Femur (tissue), 1 donor: ENCODE measurements around the gene CFHR3.
A peak's percentile ranks its signal among the peaks of the same experiment; 100 is the strongest.
"Not testable (repeated sequence)": the region's sequence is repeated elsewhere in the genome, so short reads cannot be mapped to it uniquely, and the experiment has no call there.

ENCODE experiments used
- DNase-seq: peaks from one replicate; pipeline ENCODE4 v3.0.0-alpha.2; 2017

The CFHR3 gene

DNA sequence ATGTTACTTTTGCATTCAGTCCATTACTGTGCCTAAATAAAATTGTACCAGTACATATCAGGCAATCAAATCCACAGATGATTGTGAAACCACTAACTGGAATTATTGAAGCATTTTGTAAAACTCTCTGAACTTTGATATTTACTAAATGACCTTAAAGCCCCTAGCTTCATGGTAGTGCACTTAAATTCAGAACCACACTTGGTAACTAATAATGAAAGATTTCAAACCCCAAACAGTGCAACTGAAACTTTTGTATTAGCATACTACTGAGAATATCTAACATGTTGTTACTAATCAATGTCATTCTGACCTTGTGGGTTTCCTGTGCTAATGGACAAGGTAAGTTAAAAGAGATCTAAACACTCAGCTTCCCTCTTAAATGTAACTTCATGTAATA lies at the start of gene CFHR3:
Gene CFHR3, plus strand, starts transcription at position 238 of the 400 bp plus-strand sequence. Its CDS starts 47 bp downstream, at position 285.
- no peak for DNase-seq

GRCh38 chr1:196732526-196732925 lies 42.1 kb upstream of the CFHR3 start:
- DNase-seq = no peak

DNA sequence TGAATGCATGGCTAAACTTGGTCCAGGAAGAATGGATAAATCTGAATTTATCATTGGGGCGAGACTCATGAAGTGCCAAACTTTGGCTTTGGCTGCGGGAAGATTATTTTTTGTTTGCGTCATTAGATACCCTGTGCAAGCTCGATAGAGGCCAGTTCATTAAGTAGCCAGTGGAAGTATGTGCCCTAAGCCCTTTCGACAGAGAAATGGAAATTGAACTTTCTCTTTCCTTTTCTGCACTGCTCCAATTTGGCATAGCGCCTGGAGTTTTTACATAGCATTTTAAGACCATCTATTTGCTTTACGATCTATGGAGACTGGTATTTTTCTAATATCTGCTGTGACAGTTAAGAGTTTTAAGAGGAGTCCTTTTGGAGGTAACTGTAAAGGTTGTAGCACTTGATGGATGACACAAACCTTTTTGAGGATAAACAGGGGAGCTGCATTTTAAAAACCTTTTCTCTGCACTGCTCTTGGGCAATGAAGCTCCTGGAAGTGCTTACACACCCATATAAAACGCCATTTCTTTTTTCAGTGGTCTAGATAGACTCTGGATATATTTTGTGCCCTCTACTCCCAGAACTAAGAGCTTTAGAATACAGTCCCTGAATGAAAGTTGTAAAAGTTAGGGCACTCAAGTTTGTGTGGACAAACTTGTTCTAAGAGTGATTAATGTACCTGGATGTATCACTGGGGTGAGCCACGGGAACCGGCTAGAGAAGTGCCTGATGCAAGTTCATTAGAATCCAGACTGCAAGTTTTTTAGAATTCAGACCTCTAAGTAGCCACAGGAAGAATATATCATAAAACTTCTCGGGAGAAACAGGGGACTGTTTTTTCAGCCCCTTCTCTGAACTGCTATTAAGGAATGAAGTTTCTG lies 41.3 kb upstream of the CFHR3 start:
- DNase-seq = no peak

DNA sequence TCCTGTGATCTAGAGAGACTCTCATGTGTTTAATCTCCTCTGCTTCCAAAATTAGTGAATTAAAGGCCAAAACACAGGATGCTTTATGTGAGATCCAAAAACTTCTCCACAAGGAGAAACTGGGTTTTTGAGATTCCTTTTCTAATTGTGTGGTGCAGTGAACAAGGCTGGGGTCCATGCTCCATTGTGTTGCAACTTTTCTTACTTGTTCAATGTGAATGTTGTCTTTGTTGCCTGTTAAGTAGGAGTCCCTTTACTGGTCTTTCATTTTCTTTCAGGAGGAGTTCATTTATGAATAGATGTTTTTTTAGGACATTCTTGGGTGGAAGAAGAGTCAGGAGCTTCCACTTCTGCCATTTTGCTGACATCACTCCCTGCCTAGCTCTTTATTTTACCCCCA lies 40.6 kb upstream of the CFHR3 start:
- DNase-seq = no peak

GRCh38 chr1:196734460-196734859 lies 40.2 kb upstream of the CFHR3 start:
- DNase-seq = no peak

GRCh38 chr1:196738730-196739129 lies 35.9 kb upstream of the CFHR3 start:
- no peak for DNase-seq

DNA sequence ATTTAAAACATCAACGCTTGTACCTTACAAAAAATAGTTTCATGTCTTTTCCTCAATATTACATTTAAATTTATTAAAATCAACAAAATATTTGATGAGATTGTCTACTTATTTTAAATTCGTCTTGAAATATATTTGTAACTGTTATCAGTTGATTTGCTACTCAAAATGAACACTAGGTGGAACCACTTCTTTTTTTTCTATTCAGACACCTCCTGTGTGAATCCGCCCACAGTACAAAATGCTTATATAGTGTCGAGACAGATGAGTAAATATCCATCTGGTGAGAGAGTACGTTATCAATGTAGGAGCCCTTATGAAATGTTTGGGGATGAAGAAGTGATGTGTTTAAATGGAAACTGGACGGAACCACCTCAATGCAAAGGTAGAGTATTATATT lies 31.4 kb upstream of the CFHR3 start:
- DNase-seq = not testable (repeated sequence)

GRCh38 chr1:196765019-196765740 lies 9.5 kb upstream of the CFHR3 start:
- DNase-seq = not testable (repeated sequence)

DNA sequence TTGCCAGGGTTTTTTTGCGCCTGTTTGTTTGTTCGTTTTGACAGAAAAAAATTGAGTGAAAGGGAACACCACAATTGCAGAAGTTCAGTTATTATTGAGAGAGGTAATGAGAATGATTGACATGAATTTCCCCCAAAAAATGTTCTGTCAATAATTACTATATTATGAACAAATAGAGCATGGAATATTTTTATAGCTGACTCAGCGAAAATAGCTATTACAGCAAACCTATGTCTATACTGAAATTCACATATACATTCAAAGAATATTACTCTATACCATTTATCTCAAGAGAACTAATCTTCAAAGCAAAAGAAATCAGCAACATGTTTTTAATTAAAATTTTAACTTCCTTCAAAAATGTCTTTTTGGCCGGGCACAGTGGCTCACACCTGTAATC lies 4.8 kb upstream of the CFHR3 start:
- DNase-seq = not testable (repeated sequence)

GRCh38 chr1:196773713-196774112 lies 927 bp upstream of the CFHR3 start:
- no peak for DNase-seq

GRCh38 chr1:196774175-196774574 lies 465 bp upstream of the CFHR3 start:
- peak; percentile 25 for DNase-seq

DNA sequence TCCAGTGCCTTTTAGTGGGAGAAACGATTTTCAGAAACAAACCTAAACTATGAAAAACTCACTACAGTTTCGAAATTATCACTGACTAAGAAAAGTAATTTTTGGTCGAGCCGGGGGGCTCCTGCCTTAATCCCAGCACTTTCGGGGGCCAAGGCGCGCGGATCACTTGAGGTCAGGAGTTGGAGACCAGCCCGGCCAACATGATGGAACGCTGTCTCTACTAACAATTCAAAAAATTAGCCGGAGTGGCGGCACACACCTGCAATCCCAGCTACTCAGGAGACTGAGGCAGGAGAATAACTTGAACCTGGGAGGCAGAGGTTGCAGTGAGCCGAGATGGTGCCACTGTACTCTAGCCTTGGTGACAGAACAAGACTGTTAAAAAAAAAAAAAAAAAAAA lies 3.0 kb downstream of the CFHR3 start:
- DNase-seq = no peak

- no peak for DNase-seq
These were observed 4.5 kb downstream of the CFHR3 start for GRCh38 chr1:196779093-196779492.

DNA sequence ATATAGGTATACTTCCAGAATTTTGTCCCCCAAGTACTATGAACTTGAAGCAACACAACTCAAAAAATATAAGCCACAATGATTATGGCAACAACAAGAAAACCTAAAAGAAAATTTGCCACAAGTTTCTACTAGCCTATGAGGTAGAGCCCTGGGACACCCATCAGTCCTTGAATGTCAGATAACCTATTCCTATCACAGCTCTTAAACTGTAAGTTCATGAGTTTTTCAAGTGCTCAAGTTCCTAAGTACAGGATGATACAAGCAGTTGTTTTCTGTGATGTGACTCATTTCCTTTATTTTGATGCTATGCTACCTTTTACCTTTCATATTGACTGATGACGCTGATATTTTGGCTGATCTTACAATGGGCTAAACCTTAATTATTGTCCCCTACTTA lies 16.6 kb downstream of the CFHR3 start:
- not testable (repeated sequence) for DNase-seq

DNA sequence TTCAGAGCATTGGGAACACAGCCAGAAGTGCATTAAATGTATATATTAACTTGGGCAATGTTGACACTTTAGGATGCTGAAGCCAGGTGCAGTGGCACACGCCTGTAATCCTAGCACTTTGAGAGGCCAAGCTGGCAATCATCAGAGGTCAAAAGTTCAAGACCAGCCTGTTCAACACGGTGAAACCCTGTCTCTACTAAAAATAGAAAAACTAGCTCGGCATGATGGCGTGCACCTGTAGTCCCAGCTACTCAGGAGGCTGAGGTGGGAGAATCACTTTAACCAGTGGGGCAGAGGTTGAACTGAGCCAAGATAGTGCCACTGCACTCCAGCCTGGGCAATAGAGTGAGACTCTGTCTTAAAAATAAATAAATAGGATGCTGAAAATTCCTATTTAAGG lies 19.5 kb downstream of the CFHR3 start:
- not testable (repeated sequence) for DNase-seq

- DNase-seq = no peak
These were observed 23.3 kb downstream of the CFHR3 start for GRCh38 chr1:196797891-196798290.

DNA sequence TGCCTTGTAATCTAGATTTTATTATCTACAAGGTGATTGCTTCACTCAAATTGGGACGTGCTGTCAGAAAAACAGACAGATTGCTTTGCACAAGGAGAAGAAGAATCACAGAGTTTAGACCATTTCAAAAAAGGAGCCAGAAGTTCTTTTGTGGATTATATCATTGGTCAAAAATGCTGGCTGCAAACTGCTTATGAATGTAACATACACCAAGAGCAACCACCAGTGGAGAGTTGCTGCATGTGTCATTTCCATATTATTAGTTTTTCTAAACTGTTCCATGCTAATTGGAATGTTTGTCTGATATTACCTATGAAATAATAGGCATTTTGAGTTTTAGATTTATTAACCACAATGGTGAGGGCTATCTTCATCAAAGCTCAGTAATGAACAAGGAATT lies 27.3 kb downstream of the CFHR3 start:
- DNase-seq = not testable (repeated sequence)

DNA sequence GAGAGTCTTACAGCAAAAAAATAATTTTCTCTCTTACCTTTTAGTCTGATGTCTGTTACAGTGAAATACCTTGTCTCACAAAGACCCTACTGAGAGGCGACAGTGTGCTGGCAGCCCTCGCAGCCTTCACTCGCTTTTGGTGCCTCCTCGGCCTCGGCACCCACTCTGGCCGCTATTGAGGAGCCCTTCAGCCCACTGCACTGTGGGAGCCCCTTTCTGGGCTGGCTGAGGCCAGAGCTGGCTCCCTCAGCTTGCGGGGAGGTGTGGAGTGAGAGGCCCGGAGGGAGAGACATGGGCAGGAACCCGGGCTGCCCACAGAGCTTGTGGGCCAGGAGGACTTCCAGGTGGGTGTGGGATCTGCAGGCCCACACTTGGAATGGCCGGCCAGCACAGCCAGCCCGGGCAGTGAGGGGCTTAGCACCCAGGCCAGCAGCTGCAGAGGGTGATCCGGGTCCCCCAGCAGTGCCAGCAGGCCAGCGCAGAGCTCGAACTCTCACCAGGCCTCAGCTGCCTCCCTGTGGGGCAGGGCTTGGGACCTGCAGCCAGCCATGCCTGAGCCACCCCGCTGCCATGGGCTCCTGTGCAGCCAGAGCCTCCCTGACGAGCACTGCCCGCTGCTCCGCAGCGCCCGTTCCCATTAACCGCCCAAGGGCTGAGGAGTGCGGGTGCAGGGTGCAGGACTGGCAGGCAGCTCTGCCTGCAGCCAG lies 34.0 kb downstream of the CFHR3 start:
- no peak for DNase-seq

DNA sequence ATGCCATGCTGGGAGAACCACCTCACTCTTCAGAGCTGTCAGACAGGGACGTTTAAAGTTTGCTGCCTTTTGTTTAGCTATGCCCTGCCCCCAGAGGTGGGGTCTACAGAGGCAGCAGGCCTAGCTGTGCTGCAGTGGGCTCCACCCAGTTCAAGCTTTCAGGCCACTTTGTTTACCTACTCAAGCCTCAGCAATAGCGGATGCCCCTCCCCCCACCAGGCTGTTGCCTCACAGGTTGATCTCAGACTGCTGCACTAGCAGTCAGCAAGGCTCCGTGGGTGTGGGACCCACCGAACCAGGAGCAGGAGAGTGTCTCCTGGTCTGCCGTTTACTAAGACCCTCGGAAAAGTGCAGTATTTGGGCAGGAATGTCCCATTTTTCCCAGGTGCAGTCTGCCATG lies 42.8 kb downstream of the CFHR3 start:
- DNase-seq = not testable (repeated sequence)

DNA sequence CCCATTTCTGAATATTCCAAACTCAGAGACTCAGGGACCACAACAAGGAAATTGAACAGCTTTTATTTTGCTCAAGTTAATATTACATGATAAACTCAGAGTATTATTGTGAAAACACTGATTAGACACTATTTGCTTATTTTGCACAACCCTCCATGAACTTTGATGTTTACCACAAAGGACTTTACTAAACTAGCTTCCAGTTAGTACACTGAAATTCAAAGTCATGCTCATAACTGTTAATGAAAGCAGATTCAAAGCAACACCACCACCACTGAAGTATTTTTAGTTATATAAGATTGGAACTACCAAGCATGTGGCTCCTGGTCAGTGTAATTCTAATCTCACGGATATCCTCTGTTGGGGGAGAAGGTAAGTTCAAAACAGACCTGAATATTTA lies 44.9 kb downstream of the CFHR3 start, which contains the start of gene CFHR1:
Gene CFHR1, plus strand, starts transcription at position 201 of the 400 bp plus-strand sequence. Its CDS starts 114 bp downstream, at position 315.
- DNase-seq = not testable (repeated sequence)

GRCh38 chr1:196827860-196828259 lies 53.2 kb downstream of the CFHR3 start:
- DNase-seq = not testable (repeated sequence)
